Mammary epithelial cell (primary cell): ENCODE data around the gene ALOX12.

Experiments
- EZH2 ChIP-seq: IDR thresholded peaks from 2 replicates; pipeline ENCODE4 v1.6.1; 2012; ENCODE audit warnings: low read length, inconsistent platforms, borderline replicate concordance
- TF ChIP-seq, protein P1 (sequence below), 2 donors: IDR thresholded peaks in 1 of 2; conservative IDR thresholded peaks in 1 of 2; 2 replicates each; pipeline ENCODE4 v1.5.1; 2011 to 2012; ENCODE audit warnings: inconsistent platforms in 2 of 2, low read length in 2 of 2, mild to moderate bottlenecking in 2 of 2, control low read depth in 1 of 2, low read depth in 1 of 2; ENCODE audit not compliant: insufficient read depth in 1 of 2; ENCODE audit errors: extremely low read depth in 1 of 2

DNA sequence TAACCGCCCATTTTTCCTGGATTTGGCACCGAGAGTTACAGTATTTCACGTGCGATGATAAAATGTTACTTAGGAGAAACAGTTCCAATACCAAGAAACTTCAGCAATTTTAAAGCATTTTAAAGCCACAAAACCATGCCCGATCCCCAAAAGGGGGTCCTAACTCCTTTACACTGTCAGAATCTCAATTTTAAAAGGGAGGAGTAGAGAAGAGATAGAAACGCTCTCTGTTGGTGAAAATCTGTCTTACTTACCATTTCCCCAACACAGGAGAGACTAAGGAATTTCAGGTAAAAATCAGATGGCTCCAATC, 16.0 kb downstream of the ALOX12 start:
- TF ChIP-seq, protein P1, sequence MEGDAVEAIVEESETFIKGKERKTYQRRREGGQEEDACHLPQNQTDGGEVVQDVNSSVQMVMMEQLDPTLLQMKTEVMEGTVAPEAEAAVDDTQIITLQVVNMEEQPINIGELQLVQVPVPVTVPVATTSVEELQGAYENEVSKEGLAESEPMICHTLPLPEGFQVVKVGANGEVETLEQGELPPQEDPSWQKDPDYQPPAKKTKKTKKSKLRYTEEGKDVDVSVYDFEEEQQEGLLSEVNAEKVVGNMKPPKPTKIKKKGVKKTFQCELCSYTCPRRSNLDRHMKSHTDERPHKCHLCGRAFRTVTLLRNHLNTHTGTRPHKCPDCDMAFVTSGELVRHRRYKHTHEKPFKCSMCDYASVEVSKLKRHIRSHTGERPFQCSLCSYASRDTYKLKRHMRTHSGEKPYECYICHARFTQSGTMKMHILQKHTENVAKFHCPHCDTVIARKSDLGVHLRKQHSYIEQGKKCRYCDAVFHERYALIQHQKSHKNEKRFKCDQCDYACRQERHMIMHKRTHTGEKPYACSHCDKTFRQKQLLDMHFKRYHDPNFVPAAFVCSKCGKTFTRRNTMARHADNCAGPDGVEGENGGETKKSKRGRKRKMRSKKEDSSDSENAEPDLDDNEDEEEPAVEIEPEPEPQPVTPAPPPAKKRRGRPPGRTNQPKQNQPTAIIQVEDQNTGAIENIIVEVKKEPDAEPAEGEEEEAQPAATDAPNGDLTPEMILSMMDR (conservative IDR thresholded peaks at IDR 0.05 in 1 of 2, IDR thresholded peaks at IDR 0.05 in 1 of 2; ENCODE audit: extremely low read depth in 1 of 2, insufficient read depth in 1 of 2, low read depth in 1 of 2, low read length in 2 of 2), result no peak
- no peak for TF ChIP-seq EZH2
